ENCODE results near the gene IQCH. TPM values are rescaled to one million over a fixed set of nuclear protein-coding genes. Genes with fewer than 3 reads are reported as not detected.

IQCH gene
- total and polyA plus RNA-seq, 12 donors, result 0.67 to 7.3 (median 2.9) TPM

GRCh38 chr15:67472957-67473356 is 218.4 kb downstream of the IQCH start:
- no peaks in the 10 kb centered on the region for H3K36me3 ChIP-seq (replicated peaks in 1 of 2)
- no peak overlapping the region for H3K27ac ChIP-seq
- no peak for DNase-seq
- H3K27me3 ChIP-seq, result no peaks in the 10 kb centered on the region
- 100% methylated on average over 1 of the region's 1 CpG for WGBS, 4 donors
- H3K9me3 ChIP-seq (replicated peaks in 1 of 3), result no peaks in the 10 kb centered on the region
- intact Hi-C loops (cut with DNase I), result no loop called here
- H3K4me3 ChIP-seq, result no peak overlapping the region
- TF ChIP-seq POLR2A (IDR thresholded peaks at IDR 0.05) (no peak), CTCF (IDR thresholded peaks at IDR 0.05) (no peak)
- no peaks in the 10 kb centered on the region for H3K4me1 ChIP-seq (replicated peaks in 1 of 2)

GRCh38 chr15:67474405-67475110 is 220.0 kb downstream of the IQCH start:
- H3K4me3 ChIP-seq, result no peak overlapping the region

GRCh38 chr15:67479781-67480505 is 225.4 kb downstream of the IQCH start:
- no peaks in the 10 kb centered on the region for H3K9me3 ChIP-seq (replicated peaks in 1 of 3)
- 82 to 90% (median 83%) methylated on average over 4 to 5 of the region's 5 CpGs for WGBS, 4 donors
- intact Hi-C loops (cut with DNase I), result no loop called here

More at GRCh38 chr15:67474405-67475110, 220.0 kb downstream of the IQCH start:
- no peaks in the 10 kb centered on the region for H3K4me1 ChIP-seq (replicated peaks in 1 of 2)
- intact Hi-C loops (cut with DNase I), result no loop called here
- WGBS, 4 donors, result 83 to 93% (median 88%) methylated on average over 5 of the region's 5 CpGs
- no peaks in the 10 kb centered on the region for H3K36me3 ChIP-seq (replicated peaks in 1 of 2)
- H3K27ac ChIP-seq, result no peak overlapping the region
- no peaks in the 10 kb centered on the region for H3K9me3 ChIP-seq (replicated peaks in 1 of 3)
- TF ChIP-seq CTCF (IDR thresholded peaks at IDR 0.05) (no peak), POLR2A (IDR thresholded peaks at IDR 0.05) (no peak)
- no peaks in the 10 kb centered on the region for H3K27me3 ChIP-seq
- DNase-seq, result no peak

More at GRCh38 chr15:67479781-67480505, 225.4 kb downstream of the IQCH start:
- Histone ChIP-seq H3K4me1 (replicated peaks in 1 of 2) (no peaks in the 10 kb centered on the region), H3K4me3 (no peak overlapping the region), H3K36me3 (replicated peaks in 1 of 2) (no peaks in the 10 kb centered on the region), H3K27ac (no peak overlapping the region), H3K27me3 (no peaks in the 10 kb centered on the region)
- no peak for DNase-seq
- TF ChIP-seq CTCF (IDR thresholded peaks at IDR 0.05), result no peak
- TF ChIP-seq POLR2A (IDR thresholded peaks at IDR 0.05), result no peak
